Adipocyte (in vitro differentiated cells): ENCODE measurements around the gene MINAR1.

Experiments used
- DNase-seq: peaks from one replicate; pipeline ENCODE4 v3.0.0-alpha.2; 2015; ENCODE audit warnings: low read depth
- H3K27me3 ChIP-seq: replicated peaks from 2 replicates; pipeline ENCODE4 v1.7.0; 2013; ENCODE audit warnings: mild to moderate bottlenecking, low read length, moderate library complexity; ENCODE audit not compliant: control insufficient read depth, insufficient read depth
- H3K36me3 ChIP-seq: 2 replicates; pipeline ENCODE4 v1.7.0; 2013; ENCODE audit warnings: low read length, mild to moderate bottlenecking, moderate library complexity; ENCODE audit not compliant: control insufficient read depth, insufficient read depth, severe bottlenecking
- H3K4me1 ChIP-seq: 2 replicates; pipeline ENCODE4 v1.7.0; 2013; ENCODE audit warnings: mild to moderate bottlenecking, low read length, moderate library complexity; ENCODE audit not compliant: control insufficient read depth, insufficient read depth
- H3K4me3 ChIP-seq: 2 replicates; pipeline ENCODE4 v1.7.0; 2013; ENCODE audit warnings: mild to moderate bottlenecking, low read length, moderate library complexity
- H3K9ac ChIP-seq: 2 replicates; pipeline ENCODE4 v1.7.0; 2013; ENCODE audit warnings: mild to moderate bottlenecking, low read length, moderate library complexity
- H3K9me3 ChIP-seq: 2 replicates; pipeline ENCODE4 v1.7.0; 2013; ENCODE audit warnings: mild to moderate bottlenecking, low read length, moderate library complexity; ENCODE audit not compliant: control insufficient read depth

MINAR1 gene

GRCh38 chr15:79431636-79432344, at the start of gene MINAR1:
Gene MINAR1 (plus strand): TSS chr15:79432336. CDS start chr15:79456148, 23,812 bp downstream.
- peak within 1 kb of the TSS; percentile 60 for H3K9ac ChIP-seq
- H3K4me3 ChIP-seq, result peak within 1 kb of the TSS; percentile 80
- no peaks in the 10 kb centered on the region for H3K36me3 ChIP-seq
- no peaks in the 10 kb centered on the region for H3K9me3 ChIP-seq
- peaks cover 43% of the 10 kb centered on the region for H3K27me3 ChIP-seq
- peak; percentile 74 for DNase-seq
- peaks cover 3% of the 10 kb centered on the region for H3K4me1 ChIP-seq

- Histone ChIP-seq H3K27me3 (no peaks in the 10 kb centered on the region), H3K4me1 (peaks cover 23% of the 10 kb centered on the region), H3K9me3 (no peaks in the 10 kb centered on the region), H3K9ac (no peak overlapping the region), H3K4me3 (peak overlapping the region; percentile 39), H3K36me3 (no peaks in the 10 kb centered on the region)
- peak; percentile 39 for DNase-seq
These were observed 37.9 kb upstream of the MINAR1 start for GRCh38 chr15:79394231-79394630.

GRCh38 chr15:79396850-79397249, 35.3 kb upstream of the MINAR1 start:
- no peak overlapping the region for H3K4me3 ChIP-seq
- H3K4me1 ChIP-seq, result peaks cover 23% of the 10 kb centered on the region
- no peak for DNase-seq
- H3K27me3 ChIP-seq, result no peaks in the 10 kb centered on the region
- H3K9me3 ChIP-seq, result no peaks in the 10 kb centered on the region
- H3K9ac ChIP-seq, result no peak overlapping the region
- no peaks in the 10 kb centered on the region for H3K36me3 ChIP-seq

GRCh38 chr15:79397269-79397910, 34.7 kb upstream of the MINAR1 start:
- Histone ChIP-seq H3K27me3 (no peaks in the 10 kb centered on the region), H3K4me1 (peaks cover 23% of the 10 kb centered on the region), H3K9ac (no peak overlapping the region), H3K4me3 (no peak overlapping the region), H3K9me3 (no peaks in the 10 kb centered on the region), H3K36me3 (no peaks in the 10 kb centered on the region)
- DNase-seq, result no peak

GRCh38 chr15:79399606-79400005, 32.5 kb upstream of the MINAR1 start:
- no peaks in the 10 kb centered on the region for H3K9me3 ChIP-seq
- DNase-seq, result no peak
- H3K4me3 ChIP-seq, result no peak overlapping the region
- H3K36me3 ChIP-seq, result no peaks in the 10 kb centered on the region
- peaks cover 4% of the 10 kb centered on the region for H3K4me1 ChIP-seq
- no peaks in the 10 kb centered on the region for H3K27me3 ChIP-seq
- H3K9ac ChIP-seq, result no peak overlapping the region

GRCh38 chr15:79400650-79401049, 31.5 kb upstream of the MINAR1 start:
- Histone ChIP-seq H3K9ac (no peak overlapping the region), H3K36me3 (no peaks in the 10 kb centered on the region), H3K4me3 (no peak overlapping the region), H3K4me1 (no peaks in the 10 kb centered on the region), H3K27me3 (no peaks in the 10 kb centered on the region), H3K9me3 (no peaks in the 10 kb centered on the region)
- no peak for DNase-seq

- Histone ChIP-seq H3K4me1 (no peaks in the 10 kb centered on the region), H3K27me3 (no peaks in the 10 kb centered on the region), H3K9ac (no peak overlapping the region), H3K36me3 (no peaks in the 10 kb centered on the region), H3K4me3 (no peak overlapping the region), H3K9me3 (no peaks in the 10 kb centered on the region)
- no peak for DNase-seq
These were observed 30.8 kb upstream of the MINAR1 start for GRCh38 chr15:79401301-79401700.

- Histone ChIP-seq H3K9ac (no peak overlapping the region), H3K36me3 (no peaks in the 10 kb centered on the region), H3K9me3 (no peaks in the 10 kb centered on the region), H3K4me3 (no peak overlapping the region), H3K4me1 (no peaks in the 10 kb centered on the region), H3K27me3 (no peaks in the 10 kb centered on the region)
- no peak for DNase-seq
These were observed 30.0 kb upstream of the MINAR1 start for GRCh38 chr15:79402136-79402535.

- Histone ChIP-seq H3K9me3 (no peaks in the 10 kb centered on the region), H3K27me3 (no peaks in the 10 kb centered on the region), H3K4me3 (no peak overlapping the region), H3K36me3 (no peaks in the 10 kb centered on the region), H3K4me1 (no peaks in the 10 kb centered on the region), H3K9ac (no peak overlapping the region)
- no peak for DNase-seq
These were observed 28.6 kb upstream of the MINAR1 start for GRCh38 chr15:79403501-79403900.

- Histone ChIP-seq H3K9ac (no peak overlapping the region), H3K4me3 (no peak overlapping the region), H3K36me3 (no peaks in the 10 kb centered on the region), H3K27me3 (no peaks in the 10 kb centered on the region), H3K9me3 (no peaks in the 10 kb centered on the region), H3K4me1 (no peaks in the 10 kb centered on the region)
- no peak for DNase-seq
These were observed 25.9 kb upstream of the MINAR1 start for GRCh38 chr15:79406210-79406609.

GRCh38 chr15:79408041-79408440, 24.1 kb upstream of the MINAR1 start:
- Histone ChIP-seq H3K4me3 (no peak overlapping the region), H3K27me3 (no peaks in the 10 kb centered on the region), H3K9ac (no peak overlapping the region), H3K9me3 (no peaks in the 10 kb centered on the region), H3K4me1 (no peaks in the 10 kb centered on the region), H3K36me3 (no peaks in the 10 kb centered on the region)
- DNase-seq, result no peak
